NCI-H82 treated with DMSO at 0.1 percent for 48 hours (cell line): ENCODE measurements around the gene TFB1M.
A peak's percentile ranks its signal among the peaks of the same experiment; 100 is the strongest.
"Not testable (repeated sequence)": the region's sequence is repeated elsewhere in the genome, so short reads cannot be mapped to it uniquely, and the experiment has no call there.

ENCODE experiments used
- DNase-seq: peaks from one replicate; lab custom pipeline; 2025; ENCODE audit not compliant: unreplicated experiment; lab: John Stamatoyannopoulos, UW

The TFB1M gene

DNA sequence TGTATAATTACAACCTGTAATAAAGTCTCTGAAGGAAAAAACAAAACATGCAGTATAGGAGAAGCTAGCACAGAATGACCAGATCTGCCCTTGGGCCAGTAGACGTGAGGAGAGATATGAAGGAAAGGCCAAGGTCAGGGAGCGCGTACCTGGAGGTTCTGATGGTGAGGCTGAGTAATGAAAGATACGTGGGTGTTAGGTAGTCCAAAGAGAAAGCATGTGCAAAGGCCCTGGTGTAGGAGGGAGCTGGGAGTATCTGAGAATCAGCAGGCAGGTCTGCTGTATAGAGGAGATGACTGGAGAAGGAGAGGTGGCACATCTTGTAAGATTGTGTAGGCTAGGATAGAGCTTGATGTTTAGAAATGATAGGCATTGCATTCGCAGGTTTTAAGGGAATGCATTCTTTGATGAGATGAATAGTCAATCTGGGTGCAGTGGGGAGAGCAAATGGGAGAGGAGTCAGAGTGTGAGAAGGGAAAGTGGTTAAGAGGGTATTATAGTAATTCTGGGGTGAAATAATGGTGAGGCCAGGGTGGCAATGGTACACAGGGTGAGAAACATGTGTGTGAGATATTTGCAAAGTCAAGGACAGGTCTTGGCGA is 15.9 kb upstream of the TFB1M start:
- DNase-seq: no peak

DNA sequence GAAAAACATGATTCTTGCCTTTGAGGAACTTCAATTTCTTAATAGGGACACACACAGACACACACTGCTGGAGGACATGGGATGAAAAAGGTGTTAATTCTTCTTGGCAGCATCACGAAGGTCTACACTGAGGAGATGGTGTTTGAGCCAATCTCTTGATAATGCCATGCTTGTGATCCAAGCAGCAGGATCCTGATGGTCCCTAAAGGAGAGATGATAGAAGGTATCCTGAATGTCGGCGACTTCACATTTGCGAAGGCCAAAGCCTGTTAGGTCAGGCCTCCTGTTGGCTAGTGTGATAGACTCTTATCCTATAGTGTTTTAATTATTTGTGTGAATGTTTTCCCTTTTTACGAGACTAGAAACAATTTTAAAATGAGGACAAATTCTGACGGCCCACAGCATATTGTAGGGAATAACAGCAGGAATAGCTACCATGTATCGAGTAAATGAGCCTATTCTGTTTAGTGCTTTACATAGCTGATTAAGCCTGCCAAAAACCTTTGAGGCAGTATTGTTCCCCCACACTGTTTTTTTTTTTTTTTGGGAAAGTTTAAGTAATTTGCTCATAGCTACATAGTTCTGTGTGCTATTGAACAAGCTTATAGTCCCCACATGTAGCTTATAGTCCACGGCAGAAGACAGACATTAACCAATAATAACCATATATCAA is 15.3 kb upstream of the TFB1M start:
- DNase-seq: no peak

DNA sequence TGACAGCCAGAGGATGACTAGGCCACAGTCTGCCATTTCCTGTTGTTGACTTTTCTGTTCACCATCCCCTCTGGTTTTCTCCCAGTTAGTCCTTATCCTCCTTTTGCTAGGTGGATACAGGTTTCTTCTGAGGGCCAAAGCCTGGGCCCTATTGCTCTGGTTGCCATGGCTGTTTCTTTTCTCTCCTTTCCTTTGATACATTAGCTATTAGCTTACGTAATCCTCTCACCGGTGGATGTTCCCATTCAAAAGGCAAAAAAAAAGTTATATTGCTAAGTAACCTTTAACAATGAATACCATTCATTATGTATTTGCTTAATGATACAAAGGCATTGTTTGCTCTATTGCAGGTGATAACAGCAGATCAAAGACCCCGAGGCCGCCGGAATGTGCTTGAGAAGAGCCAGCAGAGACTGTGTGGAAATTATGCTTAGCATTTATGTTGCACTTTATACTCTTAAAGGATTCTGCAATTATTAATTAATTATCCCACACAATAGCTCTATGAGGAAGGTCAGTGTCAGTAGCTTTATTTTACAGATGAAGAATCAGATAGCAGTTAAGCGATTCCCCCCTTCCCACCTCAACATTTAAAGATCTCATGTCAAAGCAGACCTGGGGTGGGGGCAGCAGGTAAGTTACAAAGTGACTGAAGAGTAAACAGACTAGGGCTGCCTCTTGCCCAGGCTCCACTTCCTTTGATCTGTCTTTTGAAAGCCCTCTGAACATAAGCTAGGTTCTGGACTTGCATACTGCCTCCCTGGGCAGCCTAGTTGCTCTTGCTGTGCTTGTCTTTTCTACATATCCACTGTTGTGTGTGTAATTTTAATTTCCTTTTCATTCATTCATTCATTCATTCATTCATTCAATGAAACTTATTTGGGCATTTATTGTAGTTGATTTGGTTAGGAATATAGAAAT is 14.5 kb upstream of the TFB1M start:
- no peak for DNase-seq

DNA sequence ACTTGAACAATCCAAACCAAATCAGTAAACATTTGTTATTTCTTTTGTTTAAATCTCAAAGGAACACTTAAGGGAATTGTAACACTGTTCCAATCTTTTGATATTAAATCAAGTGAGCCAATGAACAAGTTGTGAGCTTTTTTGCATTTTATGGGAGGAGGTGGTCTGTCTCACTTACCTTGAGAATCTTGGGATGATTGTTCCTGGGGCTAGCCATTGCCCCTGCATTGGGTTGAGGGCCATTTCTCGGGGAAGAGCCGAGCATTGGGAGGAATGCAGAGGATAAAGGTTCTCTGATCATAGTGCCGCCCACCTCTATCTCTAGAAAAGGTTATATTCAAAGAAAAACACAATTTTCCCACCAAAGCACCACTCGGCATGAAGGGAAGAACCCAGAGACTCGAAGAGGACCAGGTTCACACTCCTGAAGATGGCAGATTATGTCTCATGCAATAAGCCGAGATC is 13.8 kb upstream of the TFB1M start:
- no peak for DNase-seq

DNA sequence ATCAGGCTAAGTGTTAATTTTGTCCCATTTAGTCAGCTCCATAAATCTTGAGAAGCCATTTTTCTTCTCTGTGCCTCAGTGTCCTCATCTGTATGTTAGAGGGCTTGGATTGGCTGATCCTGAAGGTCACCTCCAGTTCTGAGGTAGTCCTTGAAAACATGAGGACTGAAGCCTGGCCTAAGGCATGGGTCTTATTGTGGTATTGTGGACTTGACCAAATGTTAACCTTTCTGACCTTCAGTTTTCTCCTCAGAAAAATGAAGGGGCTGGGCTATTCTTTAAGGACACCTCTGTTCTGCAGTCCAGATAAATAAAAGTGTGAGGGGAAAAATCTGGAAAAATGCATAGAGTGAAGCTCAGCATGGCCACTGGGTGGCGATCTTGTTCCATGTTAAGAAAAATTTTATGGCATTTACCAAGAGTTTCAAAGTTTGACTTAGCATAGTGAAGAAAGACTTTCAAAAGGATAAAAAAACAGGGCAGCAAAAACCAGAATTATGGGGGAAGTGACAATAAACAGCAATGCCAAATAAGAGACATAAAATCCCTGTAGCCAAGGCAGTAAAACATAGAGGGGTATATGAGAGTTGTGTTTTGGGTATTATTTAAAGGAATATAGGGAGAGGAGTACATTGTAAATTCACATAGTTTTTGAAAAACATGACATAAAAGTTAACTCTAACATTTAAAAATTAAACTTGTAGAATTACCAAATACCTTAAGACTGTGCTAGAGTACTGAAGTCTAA is 13.2 kb upstream of the TFB1M start:
- DNase-seq: peak; percentile 35

DNA sequence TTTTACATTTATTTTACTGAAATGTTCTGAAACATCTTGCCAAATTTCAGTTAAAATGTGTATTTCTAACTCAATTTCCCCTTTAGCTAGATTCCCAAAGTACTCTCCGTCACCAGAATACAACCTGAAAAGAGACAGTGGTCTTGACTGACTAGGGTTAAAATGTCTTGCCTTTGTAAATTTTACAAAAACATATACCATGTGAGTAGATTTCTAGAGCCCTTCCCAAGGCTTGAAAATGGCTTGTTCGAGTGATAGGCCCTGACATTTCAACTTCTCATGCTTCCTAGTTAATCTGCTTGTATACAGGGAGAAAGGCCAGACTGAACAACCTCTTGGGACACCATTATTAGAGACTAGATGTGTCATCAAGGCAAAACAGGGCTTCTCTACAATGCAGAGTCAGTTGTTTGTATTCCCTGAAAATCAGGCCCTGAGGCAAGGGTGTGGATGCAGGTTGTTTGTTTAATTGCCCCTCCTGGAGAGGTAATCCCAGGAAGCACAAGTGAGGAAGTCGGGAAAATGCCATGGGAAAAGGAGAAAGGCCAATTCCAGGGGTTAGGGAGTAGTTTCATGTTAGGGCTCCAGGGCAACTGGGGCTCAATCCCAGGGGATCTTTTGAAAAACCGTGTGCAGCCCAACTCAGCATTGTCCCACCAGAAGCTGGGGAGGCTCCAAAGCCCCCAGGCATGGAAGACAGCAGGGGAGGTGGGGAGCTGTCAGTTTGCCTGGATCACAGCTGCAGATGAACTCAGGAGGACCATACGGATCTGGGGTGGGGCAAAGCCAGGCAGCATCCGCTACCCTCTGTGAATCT is 11.6 kb upstream of the TFB1M start:
- DNase-seq: no peak

DNA sequence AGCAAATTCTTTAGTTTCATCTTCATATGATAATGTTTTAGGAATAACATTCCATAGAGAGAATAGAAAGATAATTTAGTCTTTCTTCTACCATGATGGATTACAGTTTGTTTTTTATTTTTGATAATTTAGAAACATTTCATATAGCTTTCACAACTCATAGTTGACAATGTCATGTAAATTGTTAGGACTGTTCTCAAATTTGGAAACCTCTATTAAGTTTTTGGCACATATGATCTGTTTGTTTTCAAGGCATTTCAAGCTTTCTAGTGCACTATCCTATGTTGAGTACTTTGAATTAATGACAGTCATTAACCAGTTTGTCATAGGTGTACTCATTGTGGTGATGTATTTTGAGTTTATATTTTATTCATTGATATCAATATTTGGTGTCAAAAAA is 10.7 kb upstream of the TFB1M start:
- no peak for DNase-seq

DNA sequence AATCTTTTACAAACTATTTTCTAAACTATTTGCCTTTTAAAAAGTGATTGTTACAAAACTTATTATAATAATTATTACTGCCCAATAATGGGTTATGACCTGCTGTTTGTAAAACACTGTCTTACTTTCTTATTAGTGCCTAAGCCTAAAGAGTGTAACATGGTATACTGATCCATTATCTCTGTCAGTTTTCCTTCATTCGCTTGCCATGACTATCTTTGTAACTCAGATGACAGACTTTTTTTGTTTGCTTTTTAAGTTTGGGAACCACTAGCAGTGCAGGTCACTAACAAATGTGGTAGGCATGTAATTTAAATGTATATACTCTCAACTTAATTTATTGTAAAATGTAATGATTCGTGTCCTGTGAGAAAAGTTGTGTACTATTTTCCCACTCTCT is 9.9 kb upstream of the TFB1M start:
- DNase-seq: no peak

DNA sequence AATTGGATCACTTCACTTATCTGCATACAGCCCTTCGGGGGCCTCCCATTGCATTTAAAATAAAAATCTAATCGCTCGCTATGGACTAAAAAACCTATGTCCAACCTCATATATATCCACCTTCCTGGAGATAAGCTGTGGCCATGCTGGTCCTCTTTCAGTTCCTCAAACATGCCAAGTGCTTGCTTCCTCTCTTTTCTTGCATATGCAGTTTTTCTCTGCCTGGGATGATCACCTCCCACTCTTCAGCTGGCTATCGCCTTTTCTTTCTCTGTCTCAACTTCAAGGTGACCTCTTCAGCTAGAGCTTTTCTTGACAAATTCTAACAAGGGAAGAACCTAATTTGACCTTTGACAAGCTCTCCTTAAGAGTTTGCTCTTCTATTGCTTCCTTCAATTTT is 5.6 kb upstream of the TFB1M start:
- no peak for DNase-seq

DNA sequence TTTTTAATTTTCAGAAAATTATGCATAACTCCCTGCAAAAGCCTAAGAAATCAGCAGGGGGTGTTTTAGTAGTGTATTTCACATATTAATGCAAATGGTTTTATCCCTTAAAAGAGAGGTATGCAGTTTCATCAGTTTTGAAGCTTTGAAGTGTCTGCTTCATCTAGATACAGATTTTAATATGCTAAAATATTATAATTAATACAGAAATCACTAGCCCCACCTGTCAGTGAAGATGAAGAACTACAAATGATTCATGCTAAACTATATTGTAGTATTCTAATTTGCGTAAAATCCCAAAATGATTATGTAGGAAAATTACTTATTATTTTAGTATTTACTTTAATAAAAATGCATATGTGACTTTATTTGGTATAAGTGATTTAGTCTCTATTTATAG is 2.9 kb upstream of the TFB1M start:
- DNase-seq: no peak

DNA sequence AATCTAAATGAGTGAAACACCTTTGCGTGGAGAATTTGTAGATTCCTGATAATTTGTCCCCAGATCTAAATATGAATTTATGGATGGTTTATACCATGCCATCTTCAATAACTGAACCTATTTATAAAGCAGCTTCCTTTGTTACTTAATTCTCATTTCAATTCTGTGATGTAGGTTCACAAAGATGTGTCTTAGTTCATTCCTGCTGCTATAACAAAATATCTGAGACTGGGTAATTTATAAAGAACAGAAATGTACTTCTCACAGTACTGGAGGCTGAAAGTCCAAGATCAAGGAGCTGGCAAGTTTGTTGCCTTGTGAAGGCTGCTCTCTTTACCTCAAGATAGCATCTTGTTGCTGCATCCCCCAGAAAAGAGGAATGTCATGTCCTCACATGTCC is 2.1 kb upstream of the TFB1M start:
- no peak for DNase-seq

DNA sequence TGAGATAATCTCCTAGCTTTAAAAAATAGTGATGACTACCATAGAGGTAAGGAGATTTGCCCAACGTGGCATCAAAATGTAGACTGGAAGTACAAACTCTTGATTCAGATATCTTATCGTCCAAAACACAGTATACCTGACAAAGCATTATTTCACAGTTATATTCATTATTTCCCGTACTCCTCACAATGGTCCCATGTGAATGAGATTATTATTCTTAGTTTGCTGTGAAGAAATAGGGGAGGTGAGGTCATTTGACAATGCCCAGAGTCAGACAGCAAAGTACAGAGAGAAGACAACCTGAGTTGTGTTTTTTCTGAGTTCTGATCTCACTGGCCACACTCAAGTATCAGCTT is 1.2 kb upstream of the TFB1M start:
- DNase-seq: no peak

DNA sequence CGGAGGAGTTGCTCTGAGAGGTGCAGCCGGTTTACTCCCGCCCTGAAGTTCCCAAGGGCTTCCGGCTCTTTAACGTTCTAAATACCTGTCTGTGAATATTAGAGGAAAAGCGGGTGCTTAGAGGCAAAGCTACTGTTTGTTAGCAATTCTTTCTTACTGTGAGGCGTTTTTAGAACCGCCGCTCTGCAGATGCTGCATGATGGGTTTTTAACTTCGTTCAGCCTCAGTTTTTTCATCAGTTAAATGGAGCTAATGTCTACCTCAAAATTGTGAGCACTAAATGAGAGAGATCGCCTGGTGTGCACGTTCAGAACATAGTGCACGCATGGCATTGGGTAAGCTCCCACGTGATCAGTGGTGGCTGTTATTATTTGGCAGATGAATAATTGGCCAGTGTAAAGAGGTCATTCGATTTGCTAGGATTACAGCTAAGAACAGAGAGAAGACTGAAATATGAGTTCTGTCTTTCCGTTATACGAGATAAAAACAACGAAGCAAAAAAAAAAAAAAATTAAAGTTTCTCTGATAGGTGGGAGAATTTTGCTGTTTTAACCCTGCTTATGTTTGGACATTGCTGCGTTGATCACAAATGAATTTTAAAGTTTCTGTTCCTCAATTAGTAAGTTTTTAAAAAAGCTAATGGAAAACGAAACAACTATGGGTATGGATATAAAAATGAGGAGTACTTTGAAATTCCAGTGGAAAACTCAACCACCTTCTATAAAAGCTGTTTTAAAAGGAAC is 660 bp upstream of the TFB1M start:
- peak; percentile 94 for DNase-seq

DNA sequence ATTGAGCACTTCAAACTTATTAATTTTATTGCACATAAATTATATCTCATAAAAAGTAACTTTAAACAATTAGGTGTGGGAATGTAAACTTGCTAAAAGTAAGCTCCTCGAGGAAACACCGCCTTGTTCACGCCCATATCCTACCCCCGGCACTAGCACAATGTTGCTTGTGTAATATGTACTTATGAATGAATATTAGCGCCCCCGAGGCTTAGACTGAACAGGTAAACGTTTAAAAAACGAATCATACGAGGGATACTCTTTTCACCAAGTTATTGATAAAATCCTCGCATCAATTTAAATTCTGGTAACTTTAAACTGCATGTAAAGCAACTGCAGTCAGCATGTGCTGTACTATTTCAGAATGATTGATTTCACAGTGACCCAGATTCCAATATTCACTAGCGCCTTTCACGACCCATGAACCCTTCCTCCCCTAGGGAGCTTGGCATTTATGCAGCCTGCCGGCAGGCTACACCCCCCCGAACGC is 637 bp downstream of the TFB1M start:
- DNase-seq: no peak

DNA sequence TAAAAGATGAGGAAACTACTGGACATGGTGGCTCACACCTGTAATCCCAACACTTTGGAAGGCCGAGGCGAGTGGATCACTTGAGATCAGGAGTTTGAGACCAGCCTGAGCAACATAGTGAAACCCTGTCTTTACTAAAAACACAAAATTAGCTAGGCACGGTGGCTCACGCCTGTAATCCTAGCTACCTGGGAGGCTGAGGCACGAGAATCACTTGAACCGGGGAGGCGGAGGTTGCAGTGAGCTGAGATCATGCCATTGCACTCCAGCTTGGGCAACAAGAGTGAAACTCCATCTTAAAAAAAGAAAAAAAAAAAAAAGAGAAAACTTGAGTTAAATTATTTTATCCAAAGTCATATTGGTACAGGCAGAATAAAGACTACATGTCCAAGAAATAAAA is 1.3 kb downstream of the TFB1M start:
- not testable (repeated sequence) for DNase-seq

DNA sequence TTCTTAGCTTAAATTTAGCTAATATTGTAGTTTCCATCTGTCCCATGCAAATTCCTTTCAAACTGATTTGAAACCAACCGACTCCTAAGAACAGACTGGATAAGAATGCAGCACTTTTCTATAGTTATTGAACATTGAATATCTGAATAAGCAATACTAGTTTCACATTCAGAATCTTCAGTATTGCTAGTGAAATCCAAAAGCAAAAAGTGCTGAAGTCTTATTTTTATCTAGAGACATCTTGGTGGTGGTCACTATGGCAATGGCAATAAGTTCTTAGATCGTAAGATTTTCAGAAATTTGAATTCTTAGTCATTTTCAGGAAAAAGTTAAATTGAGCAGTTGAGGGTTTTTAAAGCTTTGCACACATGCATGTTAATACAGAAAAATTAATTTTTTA is 2.7 kb downstream of the TFB1M start:
- DNase-seq: no peak

DNA sequence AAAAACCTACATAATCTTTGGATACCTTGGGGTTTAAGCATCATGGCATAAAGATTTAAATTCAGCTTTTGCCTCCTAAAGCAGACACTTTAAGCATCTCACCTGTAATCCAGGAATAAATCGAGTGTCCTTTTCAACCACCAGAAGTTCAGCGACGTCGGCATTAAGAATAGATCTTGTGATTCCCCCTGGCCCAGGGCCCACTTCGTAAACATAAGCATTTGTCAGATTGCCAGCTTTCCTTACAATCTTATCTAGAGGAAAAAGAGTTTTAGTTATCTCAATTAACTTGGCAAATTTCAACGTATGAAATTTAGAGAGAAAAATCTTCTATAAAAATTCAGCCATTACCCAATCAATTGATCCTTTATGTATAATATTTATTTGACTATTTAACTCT is 3.2 kb downstream of the TFB1M start:
- DNase-seq: no peak

DNA sequence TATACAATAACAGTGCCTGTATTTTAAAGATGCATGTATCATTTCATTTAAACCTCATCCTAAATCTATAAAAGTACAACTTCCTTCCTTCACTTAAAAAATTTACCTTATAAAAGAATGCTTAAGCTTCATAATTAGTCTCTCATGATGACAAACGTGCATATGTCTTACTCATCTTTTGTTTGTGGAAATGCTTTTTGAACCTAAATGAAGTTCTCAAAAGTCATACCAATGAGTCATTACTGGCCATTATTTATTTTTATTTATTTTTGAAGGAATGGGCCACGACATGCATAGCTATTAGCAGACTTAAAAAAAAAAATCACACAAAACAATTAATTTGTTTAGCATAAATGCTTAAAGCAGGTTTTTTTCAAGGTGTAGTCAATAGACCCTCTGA is 3.7 kb downstream of the TFB1M start:
- no peak for DNase-seq

DNA sequence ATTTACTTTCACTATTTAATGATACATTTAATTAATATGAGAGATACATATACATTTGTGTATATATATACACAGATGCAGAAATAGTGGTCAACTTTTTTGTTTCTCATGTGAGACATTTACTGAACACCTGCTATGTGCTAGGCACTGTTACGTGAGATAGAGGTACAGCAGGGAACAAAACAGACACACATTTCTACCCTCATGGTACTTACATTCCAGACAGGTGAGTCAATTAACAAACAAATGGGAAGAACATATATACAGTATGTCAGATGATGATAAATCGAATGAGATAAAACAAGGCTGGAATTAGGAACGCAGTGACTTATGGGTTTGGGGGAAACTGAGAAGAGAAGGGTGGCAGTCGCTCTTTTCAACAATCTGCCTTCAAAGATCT is 5.1 kb downstream of the TFB1M start:
- no peak for DNase-seq

DNA sequence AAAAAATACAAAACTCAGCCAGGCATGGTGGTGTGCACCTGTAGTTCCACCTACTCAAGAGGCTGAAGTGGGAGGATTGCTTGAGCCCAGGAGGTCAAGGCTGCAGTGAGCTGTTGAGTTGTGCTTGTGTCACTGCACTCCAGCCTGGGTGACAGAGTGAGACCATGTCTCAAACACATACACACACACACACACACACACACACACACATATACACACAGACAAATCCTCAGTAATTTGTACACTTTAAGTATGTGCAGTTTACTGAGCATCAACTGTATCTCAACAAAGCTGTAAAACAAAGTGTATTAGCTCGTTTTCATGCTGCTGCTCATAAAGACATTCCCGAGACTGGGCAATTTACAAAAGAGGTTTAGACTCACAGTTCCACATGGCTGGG is 7.3 kb downstream of the TFB1M start:
- DNase-seq: no peak
